NCI-H345 treated with DMSO at 0.1 percent for 48 hours (cell line): ENCODE measurements around the gene FGF14.
A peak's percentile ranks its signal among the peaks of the same experiment; 100 is the strongest.

Experiments used
- DNase-seq: peaks from one replicate; lab custom pipeline; 2025; ENCODE audit not compliant: unreplicated experiment; lab: John Stamatoyannopoulos, UW

Gene FGF14

GRCh38 chr13:102401766-102402165 lies at the start of gene FGF14:
FGF14 (minus strand) TSS chr13:102402048.
- DNase-seq: no peak

GRCh38 chr13:102443249-102443648 lies 41.4 kb upstream of the FGF14 start:
- DNase-seq: peak; percentile 92

- no peak for DNase-seq
These were observed 39.2 kb upstream of the FGF14 start for GRCh38 chr13:102441085-102441484.

GRCh38 chr13:102440259-102440936 lies 38.5 kb upstream of the FGF14 start:
- peak; percentile 83 for DNase-seq

GRCh38 chr13:102422690-102423089 lies 20.8 kb upstream of the FGF14 start:
- DNase-seq: no peak

- no peak for DNase-seq
These were observed 3.8 kb upstream of the FGF14 start for GRCh38 chr13:102405499-102406100.

- DNase-seq: peak; percentile 79
These were observed 442 bp upstream of the FGF14 start for GRCh38 chr13:102402290-102402689.

GRCh38 chr13:102401265-102401664 lies 583 bp downstream of the FGF14 start:
- no peak for DNase-seq

GRCh38 chr13:102400675-102401145 lies 1.1 kb downstream of the FGF14 start:
- peak; percentile 37 for DNase-seq

GRCh38 chr13:102399791-102400674 lies 1.8 kb downstream of the FGF14 start:
- peak; percentile 48 for DNase-seq

GRCh38 chr13:102395939-102396338 lies 5.9 kb downstream of the FGF14 start:
- DNase-seq: no peak

GRCh38 chr13:102395174-102395573 lies 6.7 kb downstream of the FGF14 start:
- DNase-seq: peak; percentile 67

- DNase-seq: peak; percentile 87
These were observed 7.4 kb downstream of the FGF14 start for GRCh38 chr13:102394158-102395053.

- no peak for DNase-seq
These were observed 9.2 kb downstream of the FGF14 start for GRCh38 chr13:102392481-102393209.

- no peak for DNase-seq
These were observed 15.4 kb downstream of the FGF14 start for GRCh38 chr13:102386461-102386860.

- no peak for DNase-seq
These were observed 21.8 kb downstream of the FGF14 start for GRCh38 chr13:102380012-102380411.

GRCh38 chr13:102376318-102376717 lies 25.5 kb downstream of the FGF14 start:
- DNase-seq: no peak

- DNase-seq: no peak
These were observed 27.1 kb downstream of the FGF14 start for GRCh38 chr13:102374726-102375125.

- no peak for DNase-seq
These were observed 27.6 kb downstream of the FGF14 start for GRCh38 chr13:102374233-102374632.

GRCh38 chr13:102373221-102373620 lies 28.6 kb downstream of the FGF14 start:
- DNase-seq: no peak
